Measurements from ENCODE around the gene EGFL6.

EGFL6 gene

GRCh38 chrX:13662355-13662791 is 93.0 kb downstream of the EGFL6 start:
- peak overlapping the region; percentile 62 for H3K4me3 ChIP-seq (ENCODE audit: low read length)
- DNase-seq = peak; percentile 81
- H3K9ac ChIP-seq (ENCODE audit: low read length) = peak overlapping the region; percentile 88
- 0 out of 2 replicates have a peak overlapping the region, but pooled peaks have one; percentile 45 for H2AFZ ChIP-seq (ENCODE audit: low read length)
- no peaks in the 10 kb centered on the region for H3K9me2 ChIP-seq (replicated peaks; ENCODE audit: insufficient read depth, low read length)
- H3K9me3 ChIP-seq (replicated peaks; ENCODE audit: insufficient read depth, low read length) = no peaks in the 10 kb centered on the region
- H3F3A ChIP-seq (ENCODE audit: insufficient read depth, low read length) = peaks cover 10% of the 10 kb centered on the region
- H3K79me2 ChIP-seq (ENCODE audit: low read length) = peaks cover 12% of the 10 kb centered on the region
- peak overlapping the region; percentile 79 for H3K4me2 ChIP-seq (ENCODE audit: low read depth, low read length)
- peak overlapping the region; percentile 100 for H3K27ac ChIP-seq (ENCODE audit: low read length)
- H3K27me3 ChIP-seq (replicated peaks; ENCODE audit: insufficient read depth, low read length) = no peaks in the 10 kb centered on the region
- H3K4me1 ChIP-seq (ENCODE audit: low read length) = peaks cover 29% of the 10 kb centered on the region
- TF ChIP-seq EZH2 (optimal IDR thresholded peaks at IDR 0.05; ENCODE audit: low read depth, low read length) (no peak), EZH2phosphoT487 (IDR thresholded peaks at IDR 0.05; ENCODE audit: low read length) (no peak), CTCF (IDR thresholded peaks at IDR 0.05; ENCODE audit: low read length) (no peak)
- no peaks in the 10 kb centered on the region for H3K36me3 ChIP-seq (replicated peaks; ENCODE audit: insufficient read depth, low read length)
- no peaks in the 10 kb centered on the region for H4K20me1 ChIP-seq (ENCODE audit: insufficient read depth, low read length)

GRCh38 chrX:13664020-13664419 is 94.6 kb downstream of the EGFL6 start:
- H3K79me2 ChIP-seq (ENCODE audit: low read length) = peaks cover 12% of the 10 kb centered on the region
- no peaks in the 10 kb centered on the region for H4K20me1 ChIP-seq (ENCODE audit: insufficient read depth, low read length)
- H3K9ac ChIP-seq (ENCODE audit: low read length) = no peak overlapping the region
- peaks cover 26% of the 10 kb centered on the region for H3K4me1 ChIP-seq (ENCODE audit: low read length)
- H2AFZ ChIP-seq (ENCODE audit: low read length) = no peak overlapping the region
- no peaks in the 10 kb centered on the region for H3K36me3 ChIP-seq (replicated peaks; ENCODE audit: insufficient read depth, low read length)
- TF ChIP-seq EZH2 (optimal IDR thresholded peaks at IDR 0.05; ENCODE audit: low read depth, low read length) (no peak), CTCF (IDR thresholded peaks at IDR 0.05; ENCODE audit: low read length) (no peak), EZH2phosphoT487 (IDR thresholded peaks at IDR 0.05; ENCODE audit: low read length) (no peak)
- H3K4me3 ChIP-seq (ENCODE audit: low read length) = no peak overlapping the region
- no peaks in the 10 kb centered on the region for H3K9me2 ChIP-seq (replicated peaks; ENCODE audit: insufficient read depth, low read length)
- H3K9me3 ChIP-seq (replicated peaks; ENCODE audit: insufficient read depth, low read length) = no peaks in the 10 kb centered on the region
- no peak for DNase-seq
- H3K27me3 ChIP-seq (replicated peaks; ENCODE audit: insufficient read depth, low read length) = no peaks in the 10 kb centered on the region
- H3K27ac ChIP-seq (ENCODE audit: low read length) = no peak overlapping the region
- no peak overlapping the region for H3K4me2 ChIP-seq (ENCODE audit: low read depth, low read length)
- H3F3A ChIP-seq (ENCODE audit: insufficient read depth, low read length) = peaks cover 10% of the 10 kb centered on the region

GRCh38 chrX:13666836-13667235 is 97.4 kb downstream of the EGFL6 start:
- no peak overlapping the region for H2AFZ ChIP-seq (ENCODE audit: low read length)
- DNase-seq = no peak
- no peaks in the 10 kb centered on the region for H3K9me2 ChIP-seq (replicated peaks; ENCODE audit: insufficient read depth, low read length)
- H3K9ac ChIP-seq (ENCODE audit: low read length) = no peak overlapping the region
- no peak overlapping the region for H3K4me2 ChIP-seq (ENCODE audit: low read depth, low read length)
- H3F3A ChIP-seq (ENCODE audit: insufficient read depth, low read length) = peaks cover 10% of the 10 kb centered on the region
- no peaks in the 10 kb centered on the region for H3K36me3 ChIP-seq (replicated peaks; ENCODE audit: insufficient read depth, low read length)
- TF ChIP-seq EZH2phosphoT487 (IDR thresholded peaks at IDR 0.05; ENCODE audit: low read length) (no peak), EZH2 (optimal IDR thresholded peaks at IDR 0.05; ENCODE audit: low read depth, low read length) (no peak), CTCF (IDR thresholded peaks at IDR 0.05; ENCODE audit: low read length) (no peak)
- H3K79me2 ChIP-seq (ENCODE audit: low read length) = peaks cover 12% of the 10 kb centered on the region
- peaks cover 19% of the 10 kb centered on the region for H3K4me1 ChIP-seq (ENCODE audit: low read length)
- H3K9me3 ChIP-seq (replicated peaks; ENCODE audit: insufficient read depth, low read length) = no peaks in the 10 kb centered on the region
- no peak overlapping the region for H3K4me3 ChIP-seq (ENCODE audit: low read length)
- peak overlapping the region; percentile 21; the same call in 1 of the 2 replicates for H3K27ac ChIP-seq (ENCODE audit: low read length)
- no peaks in the 10 kb centered on the region for H3K27me3 ChIP-seq (replicated peaks; ENCODE audit: insufficient read depth, low read length)
- H4K20me1 ChIP-seq (ENCODE audit: insufficient read depth, low read length) = no peaks in the 10 kb centered on the region

All from MM.1S (cell line).